GM21825 (cell line): ENCODE measurements around the gene NAALADL2.
"Not testable (repeated sequence)": the region's sequence is repeated elsewhere in the genome, so short reads cannot be mapped to it uniquely, and the experiment has no call there.

ENCODE experiments used
- ATAC-seq: cut with Tn5 transposase; IDR thresholded peaks from one replicate; pipeline ENCODE4 v1.9.1; 2021; ENCODE audit warnings: mild to moderate bottlenecking, moderate library complexity; ENCODE audit not compliant: unreplicated experiment

NAALADL2 gene

DNA sequence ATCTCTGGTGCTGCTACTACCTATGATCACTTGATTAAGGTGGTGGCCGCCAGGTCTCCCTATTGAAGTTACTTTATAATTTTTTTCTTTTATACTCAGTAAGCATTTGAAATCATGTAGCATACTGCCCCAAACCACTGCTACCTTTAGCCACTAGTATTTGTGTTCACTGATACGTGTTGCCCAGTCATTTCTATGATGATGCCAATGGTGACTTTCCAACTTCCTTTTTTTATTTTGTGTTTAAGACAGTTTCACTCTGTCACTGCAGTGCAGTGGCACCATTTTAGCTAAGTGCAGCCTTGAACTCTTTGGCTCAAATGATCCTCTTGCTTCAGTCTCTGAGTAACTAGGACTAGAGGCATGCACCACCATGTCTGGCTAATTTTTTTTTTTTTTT is 598.2 kb downstream of the NAALADL2 start:
- ATAC-seq = no peak

DNA sequence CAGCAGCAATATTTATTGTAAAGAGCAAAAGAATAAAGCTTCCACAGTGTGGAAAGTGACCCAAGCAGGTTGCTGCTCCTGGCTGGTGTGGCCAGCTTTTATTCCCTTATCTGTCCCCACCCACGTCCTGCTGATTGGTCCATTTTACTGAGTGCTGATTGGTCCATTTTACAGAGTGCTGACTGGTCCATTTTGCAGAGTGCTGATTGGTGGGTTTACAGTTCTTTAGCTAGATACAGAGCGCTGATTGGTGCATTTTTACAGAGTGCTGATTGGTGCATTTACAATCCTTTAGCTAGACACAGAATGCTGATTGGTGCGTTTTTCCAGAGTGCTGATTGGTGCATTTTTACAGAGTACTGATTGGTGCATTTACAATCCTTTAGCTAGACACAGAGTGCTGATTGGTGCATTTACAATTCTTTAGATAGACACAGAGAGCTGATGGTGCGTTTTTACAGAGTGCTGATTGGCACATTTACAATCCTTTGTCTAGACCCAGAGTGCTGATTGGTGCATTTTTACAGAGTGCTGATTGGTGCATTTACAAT is 601.8 kb downstream of the NAALADL2 start:
- ATAC-seq = not testable (repeated sequence)

DNA sequence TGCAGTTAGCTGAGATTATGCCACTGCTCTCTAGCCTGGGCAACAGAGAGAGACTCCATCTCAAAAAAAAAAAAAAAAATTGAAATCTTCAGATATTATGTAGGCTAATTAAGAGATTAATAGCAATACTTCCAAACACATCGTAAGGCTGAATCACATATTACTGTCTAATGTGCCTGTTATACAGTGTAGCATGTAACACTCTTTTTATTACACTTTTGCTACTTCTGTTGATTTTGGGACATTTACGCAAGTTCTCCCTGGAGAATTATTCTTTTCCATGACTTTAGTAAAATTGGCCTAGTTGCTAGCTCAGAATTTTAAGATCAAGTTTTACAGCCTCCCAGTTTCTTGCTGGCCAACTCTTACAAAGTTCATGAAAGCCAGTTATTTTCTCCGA is 605.2 kb downstream of the NAALADL2 start:
- no peak for ATAC-seq

DNA sequence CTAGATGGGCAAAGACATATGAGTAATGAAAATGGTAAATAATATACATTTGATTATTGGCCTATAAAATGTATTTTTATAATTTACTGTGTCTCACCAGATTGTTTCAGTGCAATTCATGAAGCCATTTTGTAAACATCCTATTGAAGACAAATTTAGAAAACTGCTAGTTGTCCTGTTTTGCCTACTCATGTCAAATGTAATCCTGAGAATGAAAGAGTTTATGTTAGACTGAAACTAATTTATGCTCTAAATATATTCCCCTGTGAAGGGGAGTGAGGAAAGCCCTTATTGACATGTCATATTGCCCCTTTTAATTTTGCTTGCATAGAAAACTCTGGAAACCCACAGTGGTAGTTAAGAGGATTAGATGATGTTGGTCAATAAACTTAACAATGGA is 610.0 kb downstream of the NAALADL2 start:
- ATAC-seq = no peak

DNA sequence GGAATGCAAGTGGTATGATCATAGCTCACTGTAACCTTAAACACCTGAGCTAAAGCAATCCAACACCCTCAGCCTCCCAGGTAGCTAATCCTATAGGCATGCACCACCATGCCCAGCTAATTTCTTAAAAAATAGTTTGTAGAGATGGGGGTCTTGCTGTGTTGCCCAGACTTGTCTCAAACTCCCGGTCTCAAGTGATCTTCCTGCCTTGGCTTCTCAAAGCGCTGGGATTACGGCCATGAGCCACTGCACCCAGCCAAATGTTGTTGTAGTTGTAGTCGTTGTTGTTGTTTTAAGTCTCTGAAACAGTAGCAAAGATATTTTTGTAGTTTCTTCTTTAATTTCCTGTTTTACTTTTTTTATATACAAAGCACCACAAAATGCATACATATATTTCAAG is 616.6 kb downstream of the NAALADL2 start:
- ATAC-seq = no peak

DNA sequence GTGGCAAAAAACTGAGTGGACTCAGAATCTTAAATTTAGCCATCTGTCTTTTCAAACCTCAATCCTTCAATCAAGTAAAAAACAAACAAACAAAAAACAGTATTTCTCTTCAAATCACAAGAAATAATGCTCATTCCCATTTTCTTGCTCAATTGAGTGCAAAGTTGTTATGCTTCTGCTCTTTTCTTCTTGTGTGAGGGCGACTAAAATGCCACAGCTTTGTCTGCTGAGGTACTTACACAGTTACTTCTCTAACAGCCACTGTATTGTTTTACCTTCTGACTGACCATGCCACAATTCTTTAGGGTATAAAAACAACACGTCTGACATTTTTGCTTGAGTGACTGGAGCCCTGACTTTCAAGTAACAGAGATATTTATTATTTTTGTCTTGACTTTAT is 617.4 kb downstream of the NAALADL2 start:
- no peak for ATAC-seq

DNA sequence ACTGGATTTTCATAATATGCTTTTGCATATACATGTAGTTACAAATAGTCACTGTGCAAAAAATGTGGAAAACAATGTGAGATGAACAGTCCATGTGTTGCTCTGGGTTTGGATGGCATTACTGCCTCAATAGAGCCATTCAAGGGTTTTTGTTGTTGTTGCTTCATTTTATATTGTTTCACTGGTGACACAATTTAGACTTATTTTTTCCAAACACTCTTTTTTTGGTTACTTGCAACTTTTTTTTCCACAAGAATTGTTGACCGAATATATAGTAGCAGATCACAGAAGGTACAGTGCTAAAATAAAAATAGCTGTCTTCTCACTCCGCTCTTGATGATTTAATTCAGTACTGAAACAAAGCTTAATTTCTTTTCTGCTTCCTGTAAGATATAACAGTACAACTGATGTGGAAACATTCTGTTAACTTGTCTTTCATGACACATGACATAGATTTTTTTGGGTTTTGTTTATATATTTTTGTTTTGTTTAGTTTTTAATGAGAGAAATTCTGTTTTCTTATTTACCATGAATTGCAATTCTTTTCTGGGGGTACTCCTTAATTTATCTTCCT is 618.6 kb downstream of the NAALADL2 start:
- peak; percentile 89 for ATAC-seq

DNA sequence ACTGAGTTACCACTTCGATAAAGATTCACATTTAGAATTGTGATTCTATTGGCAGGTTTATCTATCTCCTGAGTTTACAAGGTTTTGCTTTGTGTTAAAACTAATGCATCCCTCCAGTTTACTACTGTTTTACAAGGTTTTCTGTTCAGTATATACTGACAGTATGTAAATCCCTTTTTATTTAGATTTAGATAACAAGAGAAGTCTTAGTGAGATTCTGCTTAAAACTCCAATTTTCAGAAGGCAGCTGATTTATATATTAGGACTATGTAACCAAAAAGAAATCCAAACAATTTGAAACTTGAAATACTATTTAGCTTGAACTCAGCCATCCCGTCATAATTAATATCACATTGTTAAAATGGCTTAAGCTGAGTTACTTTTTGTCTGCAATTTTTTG is 619.2 kb downstream of the NAALADL2 start:
- no peak for ATAC-seq

DNA sequence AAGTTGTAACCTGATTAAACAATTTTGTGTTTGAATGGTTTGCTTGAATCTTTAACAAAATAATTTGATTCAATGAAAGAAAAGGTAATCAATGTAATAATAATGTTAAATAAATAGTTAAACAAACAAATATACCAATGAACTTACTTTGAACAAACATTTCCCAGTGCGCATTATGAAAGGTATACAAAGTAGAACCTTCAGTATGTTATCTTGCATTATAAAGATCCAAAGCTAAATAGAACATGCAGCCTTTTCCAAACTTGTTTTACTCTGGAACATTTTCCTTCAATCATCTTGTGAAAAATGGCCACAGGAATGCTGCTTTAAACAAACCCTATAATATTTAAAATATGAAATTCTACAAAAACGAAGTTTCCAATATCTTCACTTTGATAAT is 620.0 kb downstream of the NAALADL2 start:
- no peak for ATAC-seq

DNA sequence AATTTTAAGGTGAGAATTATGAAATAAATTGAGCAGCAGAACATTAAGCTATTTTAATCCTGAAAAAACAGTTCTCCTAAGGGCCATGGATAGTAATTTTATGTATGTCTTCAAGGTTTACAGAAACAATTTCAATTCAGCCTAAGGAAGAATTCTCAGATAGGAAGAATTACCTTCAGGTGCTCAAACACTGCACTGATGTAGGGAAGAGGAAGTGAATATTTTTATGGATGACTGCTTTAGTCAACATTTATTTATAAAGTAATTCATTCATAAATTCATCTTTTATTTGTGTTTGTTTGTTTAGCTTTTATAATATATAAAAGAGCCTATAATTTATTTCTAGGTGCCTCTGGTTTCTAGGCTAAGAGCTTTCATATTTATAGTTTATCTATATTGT is 620.7 kb downstream of the NAALADL2 start:
- no peak for ATAC-seq

DNA sequence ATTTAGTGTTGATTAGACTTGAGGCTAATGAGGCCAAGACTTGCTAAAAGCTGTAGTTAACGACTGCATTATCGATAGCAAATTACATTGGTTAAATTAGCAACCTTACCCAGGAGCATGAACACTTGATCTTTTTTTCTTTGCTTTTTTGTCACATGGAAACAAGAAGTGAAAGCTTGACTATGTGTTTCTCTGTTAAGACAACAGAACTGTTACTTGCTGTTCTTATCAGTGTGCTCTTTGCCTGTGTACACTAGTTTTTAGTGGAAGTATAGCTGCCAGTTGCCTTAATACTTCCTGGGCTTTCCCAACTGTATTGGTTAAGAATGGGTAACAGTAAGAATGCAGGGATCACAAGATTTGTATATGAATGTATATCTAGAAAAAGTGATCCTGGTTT is 625.5 kb downstream of the NAALADL2 start:
- no peak for ATAC-seq

DNA sequence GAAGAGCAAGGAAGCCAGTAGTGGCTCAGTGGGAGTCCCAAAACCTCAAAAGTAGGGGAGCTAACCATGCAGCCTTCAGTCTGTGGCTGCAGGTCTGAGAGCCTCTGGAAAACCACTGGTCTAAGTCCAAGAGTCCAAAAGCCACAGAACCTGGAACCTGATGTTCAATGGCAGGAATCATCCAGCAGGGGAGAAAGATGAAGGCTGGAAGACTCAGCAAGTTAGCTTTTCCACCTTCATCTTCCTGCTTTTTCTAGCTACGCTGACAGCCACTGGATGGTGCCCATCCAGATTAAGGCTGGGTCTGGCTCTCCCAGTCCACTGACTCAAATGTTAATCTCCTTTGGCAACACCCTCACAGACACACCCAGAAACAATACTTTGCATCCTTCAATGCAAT is 626.3 kb downstream of the NAALADL2 start:
- no peak for ATAC-seq

DNA sequence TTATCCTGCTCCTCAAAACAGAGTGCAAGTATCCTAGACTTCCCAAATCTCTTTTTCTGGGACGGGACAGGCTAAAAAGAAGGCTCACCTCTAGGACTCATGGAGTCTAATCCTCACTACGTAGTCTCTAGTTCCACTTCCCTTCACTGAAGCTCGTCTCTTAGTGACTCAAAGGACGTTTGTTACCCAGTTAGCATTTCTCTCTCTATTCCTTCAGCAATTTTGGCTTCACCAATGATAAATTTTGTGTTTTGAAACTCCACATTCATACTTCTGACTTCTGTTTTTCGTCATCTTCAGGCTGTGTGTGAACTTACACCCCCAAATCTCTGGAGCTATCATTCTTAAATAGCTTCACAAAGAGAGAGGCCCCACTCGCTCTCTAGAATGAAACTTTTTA is 627.1 kb downstream of the NAALADL2 start:
- ATAC-seq = no peak

DNA sequence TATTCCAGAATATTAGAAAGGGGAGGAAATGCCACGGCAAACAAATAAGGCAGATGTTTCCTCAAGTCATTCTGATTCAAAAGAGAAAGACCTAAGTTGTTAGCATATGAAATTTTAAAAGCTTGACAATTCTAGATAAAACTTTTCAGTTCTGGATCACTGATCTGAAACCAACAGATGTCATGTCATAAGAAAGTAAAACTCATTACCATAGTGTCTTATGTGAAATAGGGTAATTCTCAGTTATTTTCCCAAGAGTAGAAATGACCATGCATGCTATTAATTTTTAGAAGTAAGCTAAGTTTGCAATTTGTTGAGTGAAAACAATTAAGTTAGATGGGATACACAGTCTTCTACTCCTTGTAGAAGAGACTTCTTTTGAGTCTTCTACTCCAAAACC is 630.3 kb downstream of the NAALADL2 start:
- peak; percentile 63 for ATAC-seq

DNA sequence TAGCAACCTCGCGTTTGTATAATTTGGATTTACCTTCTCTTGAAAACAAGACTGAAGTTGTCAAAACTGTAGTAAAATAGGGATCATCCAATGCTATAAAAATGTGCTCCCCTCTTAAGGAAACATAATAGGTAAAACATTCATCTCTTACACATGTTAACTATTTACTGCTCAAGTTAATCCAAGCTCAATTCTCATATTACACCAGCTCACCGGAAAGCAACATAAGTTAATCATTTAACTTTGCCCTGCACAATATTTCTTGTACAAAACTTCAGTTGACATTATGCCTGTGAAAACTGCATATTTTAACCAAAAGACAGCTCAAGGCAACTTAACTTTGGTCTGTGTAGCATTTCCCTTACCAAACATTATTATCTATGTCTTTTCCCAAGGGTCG is 634.2 kb downstream of the NAALADL2 start:
- no peak for ATAC-seq

DNA sequence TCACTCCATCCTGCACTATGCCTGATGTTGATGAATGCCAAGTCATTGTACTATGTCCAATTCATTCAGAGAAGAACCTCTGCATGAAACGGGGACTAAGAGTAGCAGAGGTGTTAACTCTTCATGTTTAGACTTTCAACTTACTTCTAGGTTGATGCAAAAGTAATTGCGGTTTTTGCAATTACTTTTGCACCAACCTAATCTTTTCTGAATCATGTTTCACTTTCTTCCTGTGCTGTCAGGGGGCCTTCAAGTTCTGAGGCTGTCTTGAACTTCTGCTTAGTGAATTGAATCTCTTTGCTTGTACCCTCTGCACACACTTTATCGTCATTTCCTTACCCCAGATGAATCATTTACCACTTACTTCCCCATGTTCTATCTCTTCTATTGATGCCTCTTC is 636.2 kb downstream of the NAALADL2 start:
- peak; percentile 75 for ATAC-seq

DNA sequence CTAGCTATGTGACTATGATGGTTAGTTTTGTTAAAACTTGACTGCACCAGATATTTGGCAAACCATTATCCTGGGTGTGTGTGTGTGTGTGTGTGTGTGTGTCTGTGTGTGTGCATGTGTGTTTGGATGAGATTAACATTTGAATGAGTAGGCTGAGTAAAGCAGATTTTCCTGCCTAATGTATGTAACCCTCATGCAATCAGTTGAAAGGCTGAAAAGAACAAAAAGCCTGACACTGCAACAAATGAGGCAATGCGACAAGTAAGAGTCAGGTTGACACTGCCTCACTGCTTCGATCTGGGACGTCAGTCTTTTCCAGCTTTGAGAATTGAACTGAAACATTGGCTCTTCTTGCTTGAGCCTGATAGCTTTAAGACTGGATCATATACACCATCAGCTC is 643.0 kb downstream of the NAALADL2 start:
- no peak for ATAC-seq

DNA sequence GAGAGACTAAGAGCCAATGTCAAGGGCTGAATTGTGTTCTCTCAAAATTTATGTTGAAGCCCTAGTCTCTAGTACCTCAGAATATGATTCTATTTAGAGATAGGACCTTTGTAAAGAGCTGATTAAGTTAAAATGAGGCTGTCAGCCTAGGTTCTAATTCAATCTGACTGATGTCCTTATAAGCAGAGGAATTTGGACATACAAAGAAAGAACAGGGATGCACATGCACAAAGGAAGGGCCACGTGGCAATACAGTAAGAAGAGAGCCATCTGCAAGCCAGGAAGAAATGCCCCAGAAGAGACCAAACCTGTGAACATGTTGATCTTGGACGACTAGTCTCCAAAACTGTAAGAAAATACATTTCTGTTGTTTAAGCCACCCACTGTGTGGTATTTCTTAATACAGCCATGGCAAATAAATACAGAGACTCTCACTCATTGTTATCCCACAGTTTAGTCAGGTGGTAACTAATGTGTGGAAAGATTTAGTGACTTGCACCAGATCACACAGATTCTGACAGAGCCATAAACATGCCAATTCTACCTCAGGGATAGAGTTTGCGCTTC is 652.2 kb downstream of the NAALADL2 start:
- ATAC-seq = no peak

DNA sequence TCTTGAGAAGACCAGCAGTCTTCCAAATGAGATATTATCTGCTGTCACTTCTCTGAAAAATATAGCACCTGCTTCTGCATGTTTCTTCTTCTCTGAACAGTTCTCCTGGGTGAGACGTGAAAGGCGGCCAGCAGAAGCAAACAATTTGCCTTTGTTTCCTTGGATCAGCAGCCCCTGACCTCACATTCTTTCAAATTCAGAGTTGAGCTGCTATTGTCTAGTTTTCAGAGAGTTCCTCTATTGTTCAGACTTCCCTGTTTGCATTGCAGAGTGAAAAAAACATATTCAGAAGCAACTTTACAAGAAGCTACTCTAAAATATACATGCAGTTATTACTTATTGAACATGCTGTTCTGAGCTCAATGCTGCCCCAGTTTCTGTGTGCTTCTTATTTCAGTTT is 653.6 kb downstream of the NAALADL2 start:
- no peak for ATAC-seq

DNA sequence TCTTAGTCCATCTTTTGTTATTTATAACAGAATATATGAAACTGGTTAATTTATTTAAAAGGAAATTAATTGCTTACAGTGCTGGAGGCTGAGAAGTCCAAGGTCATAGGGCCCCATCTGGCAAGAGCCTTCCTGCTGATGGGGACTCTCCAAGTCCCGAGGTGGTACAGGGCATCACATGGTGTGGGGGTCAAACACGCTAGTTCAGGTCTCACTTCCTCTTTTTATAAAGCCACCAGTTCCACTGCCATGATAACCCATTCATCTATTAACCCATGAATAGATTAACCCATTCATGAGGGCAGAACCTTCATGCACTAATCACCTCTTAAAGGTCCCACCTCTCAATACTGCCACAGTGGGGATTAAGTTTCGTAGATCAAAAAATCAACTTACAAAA is 659.3 kb downstream of the NAALADL2 start:
- ATAC-seq = peak; percentile 91

DNA sequence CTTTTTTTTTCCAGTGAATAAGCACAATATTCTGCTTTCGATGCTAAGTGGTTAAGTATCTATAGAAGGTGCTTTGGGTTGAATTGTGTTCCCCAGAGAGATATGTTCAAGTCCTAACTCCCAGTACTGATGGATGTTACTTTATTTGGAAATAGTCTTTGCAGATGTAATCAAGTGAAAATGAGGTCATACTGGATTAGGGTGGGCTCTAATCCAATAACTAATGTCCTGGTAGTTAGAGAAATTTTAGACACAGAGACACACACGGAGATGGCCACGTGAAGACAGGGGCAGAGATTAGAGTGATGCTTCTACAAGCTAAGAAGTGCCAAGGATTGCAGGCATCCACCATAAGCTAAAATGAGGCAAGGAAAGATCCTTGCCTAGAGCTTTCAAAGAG is 662.3 kb downstream of the NAALADL2 start:
- ATAC-seq = no peak

DNA sequence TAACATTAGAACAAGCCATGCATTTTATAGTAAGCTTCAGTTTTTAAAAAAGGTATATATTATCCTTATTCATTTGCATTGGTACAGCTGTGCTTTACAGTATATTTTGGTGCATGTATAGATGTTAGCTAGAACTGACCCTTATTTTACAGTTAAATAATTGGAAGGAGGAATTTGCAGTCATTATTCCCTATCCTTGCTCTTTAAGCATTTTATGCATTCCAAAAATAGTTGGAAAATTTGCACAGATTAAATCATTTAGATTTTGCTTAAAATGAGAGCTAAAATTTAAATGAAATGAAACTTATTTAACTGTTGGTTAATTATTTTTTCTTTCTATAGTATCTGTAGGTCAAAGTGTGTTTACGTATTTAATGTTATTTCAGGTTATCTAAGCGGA is 667.1 kb downstream of the NAALADL2 start:
- ATAC-seq = no peak
